HG03571 (cell line): ENCODE data around the gene FBXO34.
"Not testable (repeated sequence)": the region's sequence is repeated elsewhere in the genome, so short reads cannot be mapped to it uniquely, and the experiment has no call there.

ENCODE experiments used
- ATAC-seq: cut with Tn5 transposase; IDR thresholded peaks from one replicate; pipeline ENCODE4 v1.9.1; 2021; ENCODE audit not compliant: unreplicated experiment

Gene FBXO34

DNA sequence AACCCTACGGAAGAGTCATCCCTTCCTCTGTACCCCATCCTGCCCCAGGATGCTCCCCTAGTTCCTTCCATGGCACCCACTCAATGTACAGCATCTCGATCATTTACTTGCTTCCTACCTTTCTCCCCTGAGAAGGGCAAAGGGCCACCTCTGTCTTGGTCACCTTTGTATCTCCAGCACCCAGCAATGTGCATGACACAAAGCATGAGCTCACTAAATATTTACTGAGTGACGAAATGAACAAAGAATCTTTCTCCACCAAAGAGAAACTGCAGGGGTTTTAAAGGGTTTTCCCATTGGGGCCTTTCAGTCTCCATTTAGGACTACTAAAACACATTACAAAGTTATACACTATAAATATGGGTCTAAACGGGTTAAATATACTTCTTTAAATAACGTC is 109.8 kb downstream of the FBXO34 start:
- ATAC-seq = no peak

DNA sequence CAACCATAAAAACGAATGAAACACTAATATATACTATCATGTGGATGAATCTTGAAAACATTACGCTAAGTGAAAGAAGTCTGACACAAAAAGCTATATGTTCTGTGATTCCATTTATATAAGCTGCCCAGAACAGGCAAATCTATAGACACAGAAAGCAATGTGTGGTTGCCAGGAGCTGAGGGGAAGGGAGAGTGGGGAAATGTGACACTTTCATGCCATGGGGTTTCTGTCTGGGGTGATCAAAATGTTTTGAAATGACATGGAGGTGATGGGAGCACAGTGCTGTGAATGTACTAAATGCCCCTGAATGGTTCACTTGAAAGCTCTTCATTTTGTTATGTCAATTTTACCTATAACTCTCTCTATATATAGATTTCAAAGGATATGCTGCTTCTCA is 110.3 kb downstream of the FBXO34 start:
- ATAC-seq = no peak

DNA sequence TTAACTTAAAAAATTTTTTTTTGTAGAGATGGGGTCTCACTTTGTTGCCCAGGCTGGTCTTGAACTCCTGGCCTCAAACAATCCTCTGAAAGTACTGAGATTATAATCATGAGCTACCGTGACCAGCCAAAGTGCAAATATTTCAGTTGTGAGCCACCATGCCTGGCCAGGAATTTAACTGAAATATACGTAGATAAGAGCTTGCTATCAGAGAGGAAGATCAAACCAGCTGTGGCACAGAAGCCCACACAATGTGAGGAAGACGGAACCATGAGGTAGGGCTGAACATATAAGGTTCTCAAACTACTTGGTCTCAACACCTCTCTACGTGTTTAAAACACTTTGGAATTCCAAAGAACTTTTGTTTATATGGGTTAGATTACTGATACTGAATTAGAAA is 111.3 kb downstream of the FBXO34 start:
- no peak for ATAC-seq

DNA sequence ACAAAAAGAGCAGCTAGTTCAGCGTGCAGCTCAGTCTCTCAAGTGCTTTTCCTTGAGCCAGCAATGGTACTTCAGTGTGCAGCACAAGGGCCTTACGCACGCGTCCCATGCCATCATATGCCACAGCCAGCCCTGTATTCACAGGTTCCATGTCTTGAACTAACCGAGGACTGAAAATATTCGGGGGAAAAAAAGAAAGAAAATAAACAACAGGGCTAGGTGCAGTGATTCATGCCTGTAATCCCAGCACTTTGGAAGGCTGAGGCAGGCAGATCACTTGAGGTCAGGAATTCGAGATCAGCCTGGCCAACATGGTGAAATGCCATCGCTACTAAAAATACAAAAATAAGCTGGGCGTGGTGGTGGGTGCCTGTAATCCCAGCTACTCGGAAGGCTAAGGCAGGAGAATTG is 111.8 kb downstream of the FBXO34 start:
- not testable (repeated sequence) for ATAC-seq

DNA sequence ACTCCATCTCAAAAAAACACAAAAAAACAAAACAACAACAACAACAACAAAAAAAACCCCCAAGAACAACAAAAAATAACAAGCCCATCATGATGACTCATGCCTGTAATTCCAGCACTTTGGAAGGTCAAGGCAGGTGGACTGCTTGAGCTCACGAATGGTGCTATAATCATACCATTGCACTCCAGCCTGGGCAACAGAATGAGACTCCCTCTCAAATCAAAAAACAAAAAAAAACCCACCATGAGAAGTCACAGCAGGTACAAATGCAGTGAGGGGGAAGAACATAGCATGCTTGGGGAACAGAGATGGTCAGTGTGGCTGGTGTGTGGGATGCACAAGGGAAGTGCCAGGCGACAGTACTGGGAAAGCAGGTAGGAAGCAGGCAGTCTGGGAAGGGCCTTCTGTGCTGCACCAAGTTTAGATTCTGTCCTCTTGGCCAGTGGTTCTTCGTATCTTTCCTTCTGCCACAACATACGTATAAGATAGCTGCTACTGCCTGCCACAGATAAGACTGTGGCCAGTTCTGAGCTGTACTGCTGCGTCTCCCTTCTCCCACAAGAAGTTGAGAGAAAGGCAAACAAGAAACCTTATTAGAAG is 112.4 kb downstream of the FBXO34 start:
- ATAC-seq = no peak

DNA sequence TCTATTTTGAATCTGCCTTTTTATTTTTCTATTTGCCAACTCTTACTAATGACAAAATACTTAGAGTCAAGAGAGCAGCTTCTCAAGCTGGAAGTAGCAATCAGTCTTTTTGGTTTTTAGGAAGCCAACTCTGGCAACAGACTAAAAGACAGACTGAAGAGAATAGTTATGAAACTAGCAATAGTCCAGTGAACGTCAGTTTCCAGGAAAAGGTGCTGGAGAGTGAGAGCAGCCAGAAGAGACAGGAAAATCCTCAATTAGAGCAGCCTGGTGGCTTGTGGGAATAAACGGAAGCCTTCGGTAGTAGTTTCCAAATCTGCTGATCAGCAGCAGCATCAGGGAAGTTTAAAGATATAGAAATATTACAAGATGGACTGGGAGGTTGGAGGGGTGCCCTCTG is 113.3 kb downstream of the FBXO34 start:
- ATAC-seq = no peak

DNA sequence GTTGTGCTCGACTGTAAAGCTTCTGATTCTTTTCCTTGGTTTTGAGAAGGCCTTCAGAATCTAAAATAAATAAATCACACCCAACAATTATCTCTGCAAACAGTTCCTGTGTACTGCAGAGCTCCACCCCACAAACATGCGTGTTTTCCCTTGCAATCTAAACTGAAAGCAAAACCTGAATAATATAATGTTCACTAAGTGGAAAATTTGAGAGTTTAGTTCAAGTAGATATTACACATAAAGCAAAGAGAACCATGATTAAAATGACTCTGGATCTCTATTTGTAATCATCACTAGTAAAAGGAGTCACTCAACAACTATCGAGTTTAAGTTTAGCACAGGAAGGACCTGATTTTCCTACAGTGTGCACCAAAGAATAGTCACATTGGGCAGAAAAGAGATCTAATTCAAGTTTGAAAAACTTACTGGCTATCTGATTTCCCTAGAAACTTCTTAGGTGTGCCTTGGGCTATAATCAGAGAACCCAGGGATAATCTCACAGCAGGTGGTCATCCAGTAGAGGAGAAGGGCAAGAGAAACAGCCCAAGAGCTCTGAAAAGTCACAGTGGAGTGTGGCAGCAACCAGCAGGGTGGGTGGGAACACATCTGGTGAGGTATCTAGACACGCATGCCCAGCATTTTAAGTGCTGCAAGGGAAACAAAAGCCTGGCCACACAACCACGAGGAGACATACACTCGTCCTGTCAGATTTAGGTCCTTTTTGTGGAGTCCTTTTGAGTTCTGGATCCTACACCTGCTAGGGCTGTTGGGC is 115.0 kb downstream of the FBXO34 start:
- ATAC-seq = no peak

DNA sequence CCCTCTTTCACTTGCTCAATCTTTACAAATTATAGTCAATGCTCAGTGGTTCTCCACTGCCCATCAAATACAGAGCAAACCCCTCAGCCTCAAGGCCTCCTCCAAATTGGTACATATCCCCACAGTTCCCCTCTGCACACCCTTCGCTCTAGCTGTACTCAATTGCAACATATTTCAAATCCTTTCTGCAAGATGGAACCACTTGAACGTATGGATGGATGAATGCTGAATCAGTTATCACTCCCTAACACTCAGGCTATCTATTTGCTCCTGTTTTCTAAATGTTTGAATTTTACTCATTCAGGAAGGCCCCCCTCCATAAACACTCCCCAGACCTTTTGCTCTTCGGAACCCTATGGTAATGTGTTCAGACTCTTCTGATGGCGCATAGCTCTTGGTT is 115.9 kb downstream of the FBXO34 start:
- ATAC-seq = no peak

DNA sequence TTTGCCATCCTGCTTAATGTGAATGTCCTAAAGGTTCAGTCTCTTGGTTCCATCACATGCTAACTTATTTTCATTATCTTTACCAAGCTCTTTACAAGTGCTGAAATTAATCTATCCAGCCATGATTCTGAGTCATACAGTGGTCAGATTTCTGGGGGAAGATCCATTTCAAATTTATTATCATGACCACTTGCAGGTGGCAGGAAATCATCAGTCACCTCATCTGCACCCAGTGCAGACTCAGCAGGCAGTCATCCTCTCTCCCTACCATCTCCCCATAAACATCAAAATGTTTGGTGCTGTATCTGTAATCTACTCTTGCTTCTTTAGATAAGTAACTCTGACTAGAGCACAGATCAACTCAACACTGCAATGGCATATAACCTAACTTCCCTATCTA is 116.9 kb downstream of the FBXO34 start:
- ATAC-seq = no peak

DNA sequence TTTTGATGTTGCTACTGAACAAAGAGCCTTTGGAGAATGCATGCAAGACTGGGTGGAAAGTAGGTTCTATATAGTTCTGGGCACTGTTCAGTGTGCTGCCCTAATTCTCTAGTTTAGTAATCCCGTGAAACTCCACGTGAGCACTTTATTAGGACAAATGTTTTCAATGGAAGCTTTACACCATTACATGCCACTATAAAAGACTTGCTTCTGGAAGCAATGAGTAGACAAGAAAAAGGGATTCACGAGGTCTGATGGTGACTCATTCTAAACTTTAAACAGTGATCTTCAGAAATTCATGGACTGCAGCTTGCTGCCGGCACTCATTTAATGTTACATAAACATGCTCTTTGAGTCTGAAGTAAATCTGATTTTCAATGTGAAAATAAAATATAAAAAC is 118.1 kb downstream of the FBXO34 start:
- ATAC-seq = no peak

DNA sequence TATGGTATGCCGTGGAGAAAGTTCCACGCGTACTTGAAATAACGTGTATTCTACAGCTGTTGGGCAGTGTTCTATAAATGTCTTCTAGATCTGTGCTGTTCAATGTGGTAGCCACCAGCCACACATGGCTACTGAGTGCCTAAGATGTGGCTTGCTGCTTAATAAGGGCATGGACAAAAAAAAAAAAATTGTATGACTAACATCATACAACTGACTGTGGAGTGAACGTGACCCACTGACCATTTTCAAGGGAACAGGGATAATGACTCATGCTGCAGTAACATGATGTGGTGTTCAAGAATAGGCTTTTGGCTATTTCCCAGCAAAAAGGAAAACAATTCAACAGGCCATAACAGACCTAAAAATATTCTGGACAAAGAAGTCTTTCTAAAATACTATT is 127.5 kb downstream of the FBXO34 start:
- no peak for ATAC-seq

DNA sequence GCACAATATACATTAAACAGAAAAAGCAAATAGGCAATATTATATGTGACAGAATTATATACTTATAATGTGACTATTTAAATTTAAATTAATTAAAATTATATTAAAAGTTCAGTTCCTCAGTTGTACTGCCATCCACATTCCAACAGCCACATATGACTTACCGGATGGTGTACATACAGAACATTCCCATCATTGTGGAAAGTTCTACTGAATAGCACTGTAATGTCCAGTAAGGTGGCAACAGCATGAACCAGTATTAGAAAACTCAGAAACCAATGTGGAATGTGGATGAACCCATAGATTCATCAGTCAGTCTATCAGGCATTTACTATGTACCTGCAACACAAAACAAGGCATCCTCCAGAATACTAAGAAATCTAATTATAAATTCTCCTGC is 128.0 kb downstream of the FBXO34 start:
- ATAC-seq = no peak

DNA sequence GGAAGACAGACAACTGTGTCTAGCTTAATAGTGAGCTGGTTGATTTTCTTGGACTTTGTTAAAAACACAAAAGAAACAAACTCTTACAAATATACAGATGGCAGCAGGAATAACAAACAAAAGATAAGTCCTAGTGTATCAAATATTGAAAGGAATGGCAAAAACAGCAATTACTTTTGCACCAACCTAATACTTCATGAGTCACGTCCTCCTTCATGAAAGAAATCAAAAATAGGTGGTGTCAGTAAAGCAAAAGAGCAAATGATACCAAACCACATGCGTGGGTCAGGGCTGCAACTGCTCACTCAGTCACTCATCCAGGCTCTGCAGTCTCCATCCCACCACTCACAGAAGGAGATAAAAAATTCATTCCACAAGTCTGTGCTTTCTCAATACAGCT is 128.6 kb downstream of the FBXO34 start:
- ATAC-seq = no peak

DNA sequence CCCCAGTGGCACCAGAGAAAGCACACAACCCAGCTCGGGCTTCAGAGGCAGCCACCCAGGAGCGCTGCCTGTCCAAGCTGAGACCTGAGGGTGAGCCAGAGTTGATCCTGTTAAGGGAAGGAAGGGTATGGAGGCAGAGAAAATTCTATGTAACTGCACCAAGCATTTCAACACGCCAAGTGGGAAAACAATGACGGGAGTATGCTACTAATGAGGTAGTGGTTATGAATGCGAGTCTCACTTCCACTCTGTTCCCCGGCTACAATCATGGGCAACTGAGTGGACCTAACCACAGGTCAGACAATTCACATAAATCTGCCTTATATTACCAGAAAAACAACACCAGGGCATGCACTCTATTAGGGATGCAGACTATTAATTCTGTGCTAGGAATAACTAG is 130.5 kb downstream of the FBXO34 start:
- ATAC-seq = no peak
